Activated CD4-positive, alpha-beta T cell treated with anti-CD3 and anti-CD28 coated beads, Interleukin-10, Interleukin-2, amounts not matched to agents 100 ng/mL and 50 ng/mL, durations not matched to agents 16 hours and 8 hours (primary cell): ENCODE data around the gene EXOG.

Source experiments
- DNase-seq: peaks from one replicate; pipeline ENCODE4 v3.0.0-alpha.2; 2020

Gene EXOG

GRCh38 chr3:38496131-38496910 lies at the start of gene EXOG:
Gene EXOG, plus strand, starts transcription at chr3:38496340. Its CDS starts 28 bp downstream, at chr3:38496368.
- peak; percentile 97 for DNase-seq

- no peak for DNase-seq
Measured at GRCh38 chr3:38446812-38447211, 49.3 kb upstream of the EXOG start.

- DNase-seq, result no peak
Measured at GRCh38 chr3:38450853-38451252, 45.3 kb upstream of the EXOG start.

GRCh38 chr3:38453075-38453912 lies 42.8 kb upstream of the EXOG start, which contains the start of gene ACVR2B:
Gene ACVR2B, plus strand, starts transcription at chr3:38453890. Its CDS starts 433 bp downstream, at chr3:38454323.
- peak; percentile 74 for DNase-seq

- DNase-seq, result no peak
Measured at GRCh38 chr3:38453913-38454177, 42.3 kb upstream of the EXOG start.

GRCh38 chr3:38454178-38454883 lies 41.8 kb upstream of the EXOG start:
- DNase-seq, result peak; percentile 18

- peak; percentile 50 for DNase-seq
Measured at GRCh38 chr3:38454884-38455638, 41.1 kb upstream of the EXOG start.

GRCh38 chr3:38455639-38456430 lies 40.3 kb upstream of the EXOG start:
- no peak for DNase-seq

- no peak for DNase-seq
Measured at GRCh38 chr3:38457111-38458003, 38.8 kb upstream of the EXOG start.

GRCh38 chr3:38458796-38459498 lies 37.2 kb upstream of the EXOG start:
- DNase-seq, result no peak

- no peak for DNase-seq
Measured at GRCh38 chr3:38459499-38460048, 36.6 kb upstream of the EXOG start.

GRCh38 chr3:38460377-38461270 lies 35.5 kb upstream of the EXOG start:
- DNase-seq, result no peak

GRCh38 chr3:38465588-38466154 lies 30.5 kb upstream of the EXOG start:
- no peak for DNase-seq

GRCh38 chr3:38468765-38469164 lies 27.4 kb upstream of the EXOG start:
- DNase-seq, result no peak

GRCh38 chr3:38469852-38470251 lies 26.3 kb upstream of the EXOG start:
- no peak for DNase-seq

GRCh38 chr3:38471260-38471857 lies 24.8 kb upstream of the EXOG start:
- no peak for DNase-seq

- no peak for DNase-seq
Measured at GRCh38 chr3:38472342-38472741, 23.8 kb upstream of the EXOG start.

GRCh38 chr3:38473229-38473628 lies 22.9 kb upstream of the EXOG start:
- no peak for DNase-seq
